ENCODE data around the gene FAR2. TPM values are rescaled to one million over a fixed set of nuclear protein-coding genes. Genes with fewer than 3 reads are reported as not detected.
A peak's percentile ranks its signal among the peaks of the same experiment; 100 is the strongest.

The FAR2 gene
- total RNA-seq, 1 donor, result 10.5 TPM

DNA sequence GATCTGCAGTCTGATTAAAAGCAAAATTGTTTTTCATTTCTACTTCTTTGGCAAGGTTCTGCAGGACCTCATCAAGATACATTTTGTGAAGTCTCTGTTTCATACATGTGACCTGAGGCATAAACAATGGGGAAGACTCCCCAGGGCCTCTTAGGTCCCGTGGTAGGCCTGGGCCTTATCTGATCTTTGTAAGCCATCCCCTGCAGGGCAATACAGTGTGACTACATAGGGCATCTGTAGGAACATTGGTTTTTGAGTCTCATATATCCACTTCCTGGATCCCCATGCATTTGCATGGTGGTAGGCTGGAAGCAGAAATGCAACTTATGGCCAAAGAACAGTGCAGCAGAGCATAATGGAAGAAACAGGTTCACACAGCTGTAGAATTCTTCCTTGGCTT, 6.0 kb downstream of the FAR2 start:
- Histone ChIP-seq H3K36me3 (ENCODE audit: insufficient read depth, low read length) (no peaks in the 10 kb centered on the region), H3K27me3 (ENCODE audit: insufficient read depth, low read length) (no peaks in the 10 kb centered on the region), H3K27ac (ENCODE audit: low read depth, low read length) (no peak overlapping the region), H3K4me3 (ENCODE audit: insufficient read depth, low read length) (no peak overlapping the region), H3K9me3 (ENCODE audit: low read depth, low read length) (no peaks in the 10 kb centered on the region), H3K4me2 (ENCODE audit: insufficient read depth, low read length) (no peak overlapping the region), H2AFZ (ENCODE audit: low read length) (no peak overlapping the region), H3K4me1 (ENCODE audit: insufficient read depth, low read length) (peaks cover 12% of the 10 kb centered on the region), H3K79me2 (ENCODE audit: insufficient read depth, low read length) (peaks cover 5% of the 10 kb centered on the region), H4K20me1 (ENCODE audit: insufficient read depth, low read length) (no peaks in the 10 kb centered on the region)
- no peak for DNase-seq (ENCODE audit: insufficient read length, low spot score, missing footprints)
- TF ChIP-seq, protein P1, sequence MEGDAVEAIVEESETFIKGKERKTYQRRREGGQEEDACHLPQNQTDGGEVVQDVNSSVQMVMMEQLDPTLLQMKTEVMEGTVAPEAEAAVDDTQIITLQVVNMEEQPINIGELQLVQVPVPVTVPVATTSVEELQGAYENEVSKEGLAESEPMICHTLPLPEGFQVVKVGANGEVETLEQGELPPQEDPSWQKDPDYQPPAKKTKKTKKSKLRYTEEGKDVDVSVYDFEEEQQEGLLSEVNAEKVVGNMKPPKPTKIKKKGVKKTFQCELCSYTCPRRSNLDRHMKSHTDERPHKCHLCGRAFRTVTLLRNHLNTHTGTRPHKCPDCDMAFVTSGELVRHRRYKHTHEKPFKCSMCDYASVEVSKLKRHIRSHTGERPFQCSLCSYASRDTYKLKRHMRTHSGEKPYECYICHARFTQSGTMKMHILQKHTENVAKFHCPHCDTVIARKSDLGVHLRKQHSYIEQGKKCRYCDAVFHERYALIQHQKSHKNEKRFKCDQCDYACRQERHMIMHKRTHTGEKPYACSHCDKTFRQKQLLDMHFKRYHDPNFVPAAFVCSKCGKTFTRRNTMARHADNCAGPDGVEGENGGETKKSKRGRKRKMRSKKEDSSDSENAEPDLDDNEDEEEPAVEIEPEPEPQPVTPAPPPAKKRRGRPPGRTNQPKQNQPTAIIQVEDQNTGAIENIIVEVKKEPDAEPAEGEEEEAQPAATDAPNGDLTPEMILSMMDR (IDR thresholded peaks at IDR 0.05; ENCODE audit: extremely low read depth, low read depth, low read length), result no peak

DNA sequence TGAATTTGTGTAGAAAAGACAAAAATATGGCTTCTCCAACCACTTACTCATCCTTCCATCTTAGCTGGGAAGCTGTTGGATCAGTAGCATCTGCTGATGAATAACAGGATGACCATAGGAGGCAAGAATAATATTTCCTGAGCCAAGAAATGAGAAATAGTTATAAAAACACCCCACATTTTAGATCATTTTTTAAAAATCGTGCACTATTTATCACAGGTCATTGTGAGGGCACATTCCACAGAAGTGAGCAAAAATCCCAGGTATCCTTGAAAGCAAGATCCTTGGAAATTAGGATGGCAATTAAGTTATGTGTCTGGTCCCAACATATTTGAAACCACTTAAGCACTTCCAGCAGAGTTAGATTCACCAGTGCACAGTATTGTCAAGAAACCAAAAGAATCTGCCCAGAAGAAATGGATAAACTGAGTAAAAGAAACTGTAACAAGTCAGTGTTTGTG, 8.4 kb downstream of the FAR2 start:
- TF ChIP-seq, protein P1 (IDR thresholded peaks at IDR 0.05; ENCODE audit: extremely low read depth, low read depth, low read length), result no peak
- no peak for DNase-seq (ENCODE audit: insufficient read length, low spot score, missing footprints)
- Histone ChIP-seq H3K27ac (ENCODE audit: low read depth, low read length) (peak overlapping the region; percentile 80), H3K9me3 (ENCODE audit: low read depth, low read length) (no peaks in the 10 kb centered on the region), H3K79me2 (ENCODE audit: insufficient read depth, low read length) (peaks cover 7% of the 10 kb centered on the region), H2AFZ (ENCODE audit: low read length) (peak overlapping the region; percentile 66), H4K20me1 (ENCODE audit: insufficient read depth, low read length) (no peaks in the 10 kb centered on the region), H3K4me2 (ENCODE audit: insufficient read depth, low read length) (peak overlapping the region; percentile 64), H3K4me1 (ENCODE audit: insufficient read depth, low read length) (peaks cover 12% of the 10 kb centered on the region), H3K4me3 (ENCODE audit: insufficient read depth, low read length) (no peak overlapping the region), H3K36me3 (ENCODE audit: insufficient read depth, low read length) (no peaks in the 10 kb centered on the region), H3K27me3 (ENCODE audit: insufficient read depth, low read length) (no peaks in the 10 kb centered on the region)

DNA sequence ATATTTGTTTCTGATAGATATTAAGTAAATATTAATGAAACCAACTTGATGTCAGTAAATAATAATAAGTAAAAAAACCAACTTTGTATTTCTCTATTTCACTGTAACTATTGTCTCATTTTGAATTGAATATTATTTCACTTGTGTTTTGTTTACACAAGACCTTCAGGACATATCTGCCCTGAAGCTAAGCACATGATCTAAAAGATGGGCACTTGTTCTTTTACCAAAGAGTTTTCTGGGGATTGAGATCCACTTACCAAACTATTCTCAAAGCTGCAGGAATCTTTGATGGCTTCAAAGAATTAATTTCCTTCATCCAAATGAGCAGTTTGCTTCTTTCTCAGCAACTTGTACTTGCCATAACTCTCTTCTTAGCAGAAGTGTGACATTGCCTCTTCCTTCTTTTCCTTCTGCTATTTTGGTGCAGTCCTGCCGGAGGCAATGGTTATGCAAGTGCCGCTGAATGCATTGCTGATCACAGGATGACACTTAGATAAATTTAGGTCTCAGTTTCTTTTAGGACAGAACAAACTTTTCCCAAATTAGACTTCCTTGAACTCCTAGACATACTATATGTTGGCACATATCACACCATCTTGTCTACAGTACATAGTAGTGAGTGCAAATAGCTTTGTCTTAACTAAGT, 9.2 kb downstream of the FAR2 start:
- H3K27ac ChIP-seq (ENCODE audit: low read depth, low read length), result peak overlapping the region; percentile 80
- H3K9me3 ChIP-seq (ENCODE audit: low read depth, low read length), result no peaks in the 10 kb centered on the region
- peaks cover 12% of the 10 kb centered on the region for H3K4me1 ChIP-seq (ENCODE audit: insufficient read depth, low read length)
- no peak for DNase-seq (ENCODE audit: insufficient read length, low spot score, missing footprints)
- no peaks in the 10 kb centered on the region for H3K27me3 ChIP-seq (ENCODE audit: insufficient read depth, low read length)
- TF ChIP-seq, protein P1 (IDR thresholded peaks at IDR 0.05; ENCODE audit: extremely low read depth, low read depth, low read length), result no peak
- no peak overlapping the region for H3K4me3 ChIP-seq (ENCODE audit: insufficient read depth, low read length)
- H4K20me1 ChIP-seq (ENCODE audit: insufficient read depth, low read length), result no peaks in the 10 kb centered on the region
- H2AFZ ChIP-seq (ENCODE audit: low read length), result no peak overlapping the region
- peaks cover 4% of the 10 kb centered on the region for H3K79me2 ChIP-seq (ENCODE audit: insufficient read depth, low read length)
- no peak overlapping the region for H3K4me2 ChIP-seq (ENCODE audit: insufficient read depth, low read length)
- no peaks in the 10 kb centered on the region for H3K36me3 ChIP-seq (ENCODE audit: insufficient read depth, low read length)

DNA sequence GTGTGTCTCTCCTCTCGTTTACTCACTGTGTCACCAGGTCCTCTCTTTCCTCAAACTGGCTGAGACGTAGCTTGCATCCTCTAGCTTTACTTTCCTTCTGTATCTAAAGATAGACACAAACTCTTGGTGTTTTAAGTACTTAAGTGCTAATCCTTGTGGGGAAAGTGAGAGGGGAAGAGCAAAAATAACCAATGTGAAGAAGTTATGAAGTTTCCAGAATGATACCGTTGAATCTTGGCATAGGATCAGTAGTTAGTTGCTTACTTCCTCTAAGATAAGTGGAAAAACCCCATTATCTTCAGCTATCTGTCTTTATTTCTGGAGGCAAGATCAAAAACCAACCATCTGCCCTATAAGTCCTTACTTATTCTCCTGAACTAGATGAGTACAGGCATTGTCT, 10.6 kb downstream of the FAR2 start:
- TF ChIP-seq, protein P1 (IDR thresholded peaks at IDR 0.05; ENCODE audit: extremely low read depth, low read depth, low read length), result no peak
- no peaks in the 10 kb centered on the region for H3K27me3 ChIP-seq (ENCODE audit: insufficient read depth, low read length)
- H3K4me1 ChIP-seq (ENCODE audit: insufficient read depth, low read length), result peaks cover 14% of the 10 kb centered on the region
- peaks cover 2% of the 10 kb centered on the region for H3K79me2 ChIP-seq (ENCODE audit: insufficient read depth, low read length)
- H3K9me3 ChIP-seq (ENCODE audit: low read depth, low read length), result no peaks in the 10 kb centered on the region
- no peak overlapping the region for H3K4me3 ChIP-seq (ENCODE audit: insufficient read depth, low read length)
- H4K20me1 ChIP-seq (ENCODE audit: insufficient read depth, low read length), result no peaks in the 10 kb centered on the region
- H3K27ac ChIP-seq (ENCODE audit: low read depth, low read length), result no peak overlapping the region
- H2AFZ ChIP-seq (ENCODE audit: low read length), result no peak overlapping the region
- no peak overlapping the region for H3K4me2 ChIP-seq (ENCODE audit: insufficient read depth, low read length)
- DNase-seq (ENCODE audit: insufficient read length, low spot score, missing footprints), result no peak
- H3K36me3 ChIP-seq (ENCODE audit: insufficient read depth, low read length), result no peaks in the 10 kb centered on the region
